GM12874 (cell line): ENCODE results near the gene JAKMIP1.

Source experiments
- TF ChIP-seq, protein P1 (sequence below): IDR thresholded peaks from 2 replicates; pipeline ENCODE4 v1.5.1; 2011; ENCODE audit warnings: low read depth, mild to moderate bottlenecking, control low read depth, low read length, moderate library complexity; ENCODE audit not compliant: insufficient read depth

JAKMIP1 gene

DNA sequence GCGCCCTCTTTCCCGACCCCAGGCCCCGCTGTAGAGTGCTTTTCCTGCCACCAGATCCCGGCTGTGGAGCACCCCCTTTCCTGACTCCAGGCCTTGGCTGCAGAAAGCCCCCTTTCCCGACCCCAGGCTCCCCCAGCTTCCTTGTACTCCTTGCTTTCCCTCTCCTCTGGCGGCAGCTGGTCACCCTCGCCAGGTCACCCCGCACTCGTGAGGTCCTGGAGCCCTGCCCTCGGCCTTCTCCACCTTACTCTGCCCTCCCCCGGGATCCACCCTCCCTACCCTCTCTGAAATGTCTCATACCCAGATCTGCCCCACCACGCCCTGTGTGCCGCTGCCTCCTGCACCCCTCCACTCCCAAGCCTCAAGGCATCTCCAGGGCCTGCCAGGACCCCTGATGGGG is 157.2 kb downstream of the JAKMIP1 start:
- TF ChIP-seq, protein P1, sequence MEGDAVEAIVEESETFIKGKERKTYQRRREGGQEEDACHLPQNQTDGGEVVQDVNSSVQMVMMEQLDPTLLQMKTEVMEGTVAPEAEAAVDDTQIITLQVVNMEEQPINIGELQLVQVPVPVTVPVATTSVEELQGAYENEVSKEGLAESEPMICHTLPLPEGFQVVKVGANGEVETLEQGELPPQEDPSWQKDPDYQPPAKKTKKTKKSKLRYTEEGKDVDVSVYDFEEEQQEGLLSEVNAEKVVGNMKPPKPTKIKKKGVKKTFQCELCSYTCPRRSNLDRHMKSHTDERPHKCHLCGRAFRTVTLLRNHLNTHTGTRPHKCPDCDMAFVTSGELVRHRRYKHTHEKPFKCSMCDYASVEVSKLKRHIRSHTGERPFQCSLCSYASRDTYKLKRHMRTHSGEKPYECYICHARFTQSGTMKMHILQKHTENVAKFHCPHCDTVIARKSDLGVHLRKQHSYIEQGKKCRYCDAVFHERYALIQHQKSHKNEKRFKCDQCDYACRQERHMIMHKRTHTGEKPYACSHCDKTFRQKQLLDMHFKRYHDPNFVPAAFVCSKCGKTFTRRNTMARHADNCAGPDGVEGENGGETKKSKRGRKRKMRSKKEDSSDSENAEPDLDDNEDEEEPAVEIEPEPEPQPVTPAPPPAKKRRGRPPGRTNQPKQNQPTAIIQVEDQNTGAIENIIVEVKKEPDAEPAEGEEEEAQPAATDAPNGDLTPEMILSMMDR, result no peak

DNA sequence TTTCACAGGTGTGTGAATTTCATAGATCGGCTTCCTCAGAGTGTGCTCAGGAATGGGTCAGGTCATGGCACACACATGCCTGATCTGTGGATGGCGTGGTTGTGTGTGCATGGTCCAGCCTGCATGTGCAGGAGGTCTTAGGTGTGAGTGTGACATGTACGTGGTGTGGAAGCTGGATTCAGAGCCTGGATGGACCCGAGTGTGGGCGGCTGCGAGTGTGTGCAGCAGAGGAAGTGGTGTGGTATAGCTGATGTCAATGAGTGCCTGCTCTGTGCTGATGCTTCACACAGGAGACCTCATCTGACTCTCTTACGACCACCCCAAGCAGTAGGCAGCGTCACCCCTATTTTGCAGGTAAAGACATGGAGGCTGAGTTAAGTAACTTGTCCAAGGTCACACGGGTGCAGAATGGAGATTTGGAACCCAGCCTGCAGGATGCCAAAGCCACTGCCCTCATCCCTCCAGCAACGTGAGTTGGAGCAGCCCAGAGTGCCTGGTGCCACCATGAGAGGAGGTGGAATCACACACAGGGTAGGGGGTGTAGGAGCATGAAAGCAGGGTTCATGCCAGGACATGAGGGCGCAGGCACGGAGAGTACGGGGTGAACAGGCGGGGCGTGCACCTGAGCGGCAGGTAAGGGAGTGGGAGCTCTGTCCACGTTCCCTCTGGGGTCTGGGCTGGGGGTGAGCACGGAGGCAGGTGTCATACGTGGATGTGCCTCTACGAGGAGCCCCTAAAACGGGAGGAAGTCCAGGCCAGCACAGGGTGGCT is 157.9 kb downstream of the JAKMIP1 start:
- TF ChIP-seq, protein P1, result no peak

DNA sequence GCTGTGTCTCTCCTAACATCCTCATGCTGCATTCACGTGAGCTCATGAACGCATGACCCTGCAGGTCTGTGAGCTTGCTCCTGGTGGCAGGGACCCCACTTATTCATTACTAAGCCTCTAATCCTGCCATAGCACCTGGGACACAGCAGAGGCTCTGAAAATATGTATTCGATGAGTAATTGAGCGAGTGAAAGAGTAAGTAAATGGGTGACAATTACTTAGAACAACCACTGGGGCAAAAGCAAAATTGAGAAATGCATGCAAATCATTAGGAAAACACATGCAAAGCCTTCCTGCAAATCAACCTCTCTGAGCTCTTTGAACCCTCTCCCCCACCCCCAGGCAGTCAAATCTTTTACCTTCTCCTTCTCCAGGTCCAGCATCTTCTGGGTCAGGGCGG is 158.5 kb downstream of the JAKMIP1 start:
- TF ChIP-seq, protein P1, result no peak

DNA sequence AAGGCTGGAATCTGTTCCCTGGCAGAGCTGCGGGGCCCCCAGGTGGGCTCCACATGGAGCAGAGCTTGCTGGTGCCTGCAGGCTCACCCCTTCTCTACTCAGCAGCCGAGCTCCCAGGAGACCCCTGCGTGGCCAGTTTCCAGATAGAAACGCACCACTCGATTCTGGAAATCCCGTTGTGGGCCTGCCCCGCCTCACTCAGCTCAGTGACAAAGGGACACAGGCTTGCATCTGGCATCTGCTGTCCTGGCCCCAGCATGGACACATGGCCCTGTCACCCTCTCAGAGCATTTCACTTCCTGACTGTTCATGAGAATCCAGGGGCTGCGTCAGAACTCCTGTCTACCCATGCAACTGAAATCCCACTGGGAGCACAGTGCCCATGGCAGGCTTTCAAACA is 161.6 kb downstream of the JAKMIP1 start:
- TF ChIP-seq, protein P1, result no peak

DNA sequence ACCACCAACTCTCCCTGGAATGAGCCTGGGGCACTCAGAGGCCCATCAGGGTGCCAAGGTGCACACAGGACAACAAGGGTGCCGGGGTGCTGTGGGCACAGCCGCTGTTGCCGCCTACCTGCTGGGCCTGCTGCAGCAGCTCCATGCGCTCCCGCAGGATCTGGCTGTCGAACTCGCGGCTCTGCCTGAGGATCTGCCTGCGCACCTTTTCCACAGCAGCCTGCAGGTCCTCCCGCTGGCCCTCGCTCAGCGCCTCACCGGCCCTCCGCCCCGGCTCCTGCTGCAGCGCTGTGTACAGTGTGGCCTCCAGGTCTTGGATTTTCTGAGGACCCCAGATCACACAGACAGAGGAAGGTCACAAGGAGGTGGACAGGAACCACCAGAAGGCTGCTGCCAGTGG is 164.6 kb downstream of the JAKMIP1 start:
- TF ChIP-seq, protein P1, result no peak

DNA sequence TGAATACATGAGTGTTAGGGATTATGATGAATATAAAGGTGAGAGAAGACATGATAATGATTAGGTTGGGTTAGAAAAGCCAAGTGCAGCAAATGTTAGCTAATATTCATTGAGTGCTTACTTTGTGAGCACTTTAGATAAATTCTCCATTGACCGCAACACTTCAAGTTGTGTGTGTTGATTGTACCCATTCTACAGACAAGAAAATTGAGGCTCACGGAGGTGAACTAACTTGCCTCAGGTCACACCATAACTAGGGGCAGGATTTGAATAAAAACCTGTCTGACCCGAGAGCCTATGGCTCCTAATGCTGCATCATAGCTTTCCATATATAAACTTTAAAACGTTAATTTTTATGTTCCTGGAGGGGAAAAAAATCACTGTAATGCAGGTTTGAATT is 167.0 kb downstream of the JAKMIP1 start:
- TF ChIP-seq, protein P1, result no peak

DNA sequence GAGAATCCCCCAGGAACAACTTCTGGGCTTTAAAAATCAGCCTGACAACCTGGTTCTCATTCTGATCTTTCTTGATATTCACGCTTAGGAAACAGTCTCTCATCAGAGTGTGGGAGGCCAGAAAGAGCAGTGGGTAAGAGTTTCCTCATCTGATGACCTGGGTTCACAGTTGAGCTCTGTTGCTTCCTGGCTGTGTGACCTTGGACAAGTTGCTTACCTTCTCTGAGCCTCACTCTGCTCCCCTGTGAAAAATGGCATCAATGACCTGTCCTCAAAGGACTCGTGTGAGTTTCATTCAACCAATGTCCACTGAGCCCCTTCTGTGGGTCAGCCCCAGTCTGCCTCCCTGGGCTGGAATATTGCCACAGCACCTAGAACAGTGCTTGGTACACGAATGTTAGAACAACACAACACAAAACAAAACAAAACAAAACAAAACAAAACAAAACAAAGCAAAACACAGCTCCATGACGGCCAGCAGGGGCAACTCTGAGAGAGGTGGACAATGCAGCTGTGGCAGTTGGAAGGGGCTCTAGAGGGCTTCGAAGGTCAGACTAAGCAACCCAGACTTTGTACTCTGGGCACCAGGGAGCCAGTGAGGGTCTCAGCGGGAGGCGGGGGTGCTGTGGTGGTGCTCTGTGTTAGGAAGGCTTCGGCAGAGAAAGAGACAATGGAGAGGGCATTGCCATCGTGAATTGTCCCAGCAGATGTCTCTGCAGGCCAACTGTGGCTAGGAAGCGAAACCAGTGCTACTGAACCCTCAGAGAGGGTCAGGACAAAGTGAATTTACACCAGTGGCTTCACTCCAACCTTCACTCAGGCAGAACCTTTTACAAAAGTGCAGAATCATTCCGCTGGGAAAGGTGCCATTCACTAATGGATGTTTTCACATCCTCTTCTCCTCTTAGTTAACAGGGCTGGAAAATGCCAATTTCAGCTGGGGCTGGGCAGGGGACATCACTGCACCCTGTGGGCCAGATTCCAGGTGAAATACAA is 167.8 kb downstream of the JAKMIP1 start:
- TF ChIP-seq, protein P1, result no peak
